SK-N-DZ (cell line): ENCODE data around the gene FAM240B.

Experiments used
- DNase-seq: peaks from one replicate; pipeline ENCODE4 v3.0.0-alpha.2; 2015; ENCODE audit warnings: low spot score

The FAM240B gene

DNA sequence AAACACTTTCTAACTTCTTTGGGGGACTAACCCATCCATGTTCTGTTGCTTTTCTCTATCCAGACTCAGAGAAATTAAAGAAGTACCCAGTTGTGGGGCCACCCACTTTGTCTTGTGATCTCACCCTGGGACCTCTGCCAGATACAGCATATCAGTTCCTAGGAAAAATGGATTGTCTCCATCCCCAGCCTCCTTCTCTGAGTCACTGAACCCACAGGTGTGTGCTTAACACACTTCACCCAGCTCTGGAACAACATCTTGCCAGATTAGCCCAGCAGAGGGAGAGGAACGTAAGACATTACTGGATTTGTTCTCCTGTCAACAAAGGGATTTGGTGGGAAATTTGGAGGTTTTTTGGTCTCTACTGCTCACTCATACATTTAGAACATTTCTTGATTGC lies 19.2 kb downstream of the FAM240B start:
- DNase-seq, result no peak

DNA sequence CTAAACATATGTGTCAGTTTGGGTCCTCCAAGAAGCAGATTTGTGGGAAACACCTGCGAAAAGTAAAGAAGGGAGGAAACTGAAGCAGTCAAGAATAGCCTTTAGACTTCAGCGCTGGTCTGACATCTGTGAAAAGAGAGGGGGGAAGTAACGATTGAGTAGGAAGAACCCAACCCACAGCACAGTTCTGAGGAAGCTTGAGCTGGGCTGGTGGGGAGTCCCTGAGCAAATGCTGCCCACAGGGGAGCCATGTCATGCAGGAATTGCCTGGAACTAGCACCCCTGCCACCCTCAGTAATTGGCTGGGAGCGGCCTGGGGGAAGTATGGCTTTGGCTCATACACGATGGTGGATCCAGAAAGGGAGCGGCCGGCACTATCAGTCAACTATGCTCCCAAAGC lies 20.6 kb downstream of the FAM240B start:
- DNase-seq, result no peak

DNA sequence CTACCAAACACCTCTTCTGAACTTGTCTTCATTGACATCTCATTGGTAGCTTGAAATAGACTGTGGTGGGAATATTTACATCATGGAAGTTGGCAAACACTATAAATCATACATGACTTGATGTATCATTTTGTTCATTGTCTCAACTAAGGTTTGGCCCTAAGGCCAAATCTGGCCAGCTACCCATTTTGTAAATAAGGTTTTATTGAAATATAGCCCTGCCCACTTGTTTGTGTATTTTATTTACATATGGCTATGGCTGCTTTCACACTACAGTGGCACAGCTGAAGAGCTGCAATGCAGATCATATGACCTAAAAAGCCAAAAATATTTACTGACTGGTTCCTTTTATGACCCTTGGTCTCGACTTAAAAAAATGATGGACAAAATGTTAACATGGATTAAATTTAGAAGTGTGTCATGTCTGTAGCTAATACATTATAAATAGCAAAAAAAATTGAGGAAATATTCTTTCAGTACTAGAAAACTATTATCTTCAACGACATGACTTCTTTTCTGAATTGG lies 22.1 kb downstream of the FAM240B start:
- DNase-seq, result no peak

DNA sequence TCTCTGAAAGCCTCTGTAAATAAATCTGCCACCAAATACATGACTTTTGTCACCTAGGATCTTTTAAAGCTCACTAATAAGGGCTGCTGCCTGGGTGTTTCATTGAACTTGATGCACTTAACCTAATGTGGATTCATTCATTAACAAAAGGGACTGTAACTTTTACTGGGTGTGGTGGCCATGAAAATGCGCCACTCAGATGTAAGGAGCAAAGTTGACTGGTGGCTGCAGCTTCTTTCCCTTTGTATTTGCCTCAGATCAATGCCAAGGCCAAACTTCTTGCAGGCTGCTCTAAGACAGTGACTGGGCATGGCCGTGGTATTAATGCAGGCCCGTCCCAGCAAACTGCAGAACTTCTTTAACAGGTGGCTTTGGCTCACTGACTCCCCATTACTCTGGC lies 22.9 kb downstream of the FAM240B start:
- no peak for DNase-seq

DNA sequence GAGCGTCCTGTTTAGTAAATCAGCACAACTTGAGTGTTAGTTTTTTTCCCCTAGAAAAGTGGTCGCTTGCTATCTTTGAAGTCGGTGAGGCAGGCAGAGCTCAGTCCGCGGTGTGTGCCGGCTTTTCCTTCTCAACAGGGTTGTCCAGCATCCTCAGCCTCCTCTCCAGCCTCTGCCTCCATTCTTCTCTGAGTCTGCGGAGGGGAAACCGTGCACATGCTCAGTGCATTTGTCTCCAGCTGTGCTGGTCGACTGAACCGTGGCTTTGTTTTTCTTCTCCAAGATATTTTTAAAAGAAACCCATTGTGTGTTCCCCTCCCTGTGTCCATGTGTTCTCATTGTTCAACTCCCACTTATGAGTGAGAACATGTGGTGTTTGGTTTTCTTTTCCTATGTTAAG lies 25.3 kb downstream of the FAM240B start:
- no peak for DNase-seq

DNA sequence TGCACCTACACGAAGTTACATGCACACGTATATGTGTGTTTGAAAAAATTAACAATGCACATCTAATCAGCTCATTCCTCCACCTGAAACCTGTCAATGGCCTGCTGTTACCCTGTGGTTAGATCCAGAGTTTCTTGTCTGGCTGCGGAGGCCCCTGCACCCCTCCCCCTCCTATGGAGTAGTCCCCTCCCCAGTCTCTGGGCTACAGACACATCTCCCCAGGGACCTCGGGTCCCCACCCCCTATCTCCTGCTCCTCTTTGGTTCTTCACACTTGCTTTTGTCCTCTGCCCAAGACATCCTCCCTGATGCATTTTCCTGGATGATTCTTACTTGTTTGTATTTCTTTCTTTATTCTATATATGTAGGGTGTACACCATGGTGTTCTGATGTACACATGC lies 27.2 kb downstream of the FAM240B start:
- DNase-seq, result no peak

DNA sequence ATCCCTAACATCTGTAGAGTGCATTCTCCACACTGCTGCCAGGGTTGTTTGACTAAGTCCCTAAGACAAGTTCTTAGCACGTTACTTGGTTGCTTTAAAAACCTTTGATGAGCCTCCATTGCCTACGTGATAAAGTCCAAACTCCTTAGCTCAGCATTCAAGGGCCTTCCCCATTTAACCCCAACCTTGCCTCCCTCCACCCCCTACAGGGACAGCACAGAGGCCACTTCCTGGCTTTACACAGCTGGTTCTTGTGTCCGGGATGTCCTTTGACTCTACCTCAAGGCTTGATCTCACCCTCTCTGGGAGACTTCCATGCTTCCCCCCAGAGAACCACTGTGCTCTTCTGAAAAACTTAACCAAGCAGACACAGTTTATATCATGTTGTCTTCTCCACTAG lies 29.4 kb downstream of the FAM240B start:
- no peak for DNase-seq

DNA sequence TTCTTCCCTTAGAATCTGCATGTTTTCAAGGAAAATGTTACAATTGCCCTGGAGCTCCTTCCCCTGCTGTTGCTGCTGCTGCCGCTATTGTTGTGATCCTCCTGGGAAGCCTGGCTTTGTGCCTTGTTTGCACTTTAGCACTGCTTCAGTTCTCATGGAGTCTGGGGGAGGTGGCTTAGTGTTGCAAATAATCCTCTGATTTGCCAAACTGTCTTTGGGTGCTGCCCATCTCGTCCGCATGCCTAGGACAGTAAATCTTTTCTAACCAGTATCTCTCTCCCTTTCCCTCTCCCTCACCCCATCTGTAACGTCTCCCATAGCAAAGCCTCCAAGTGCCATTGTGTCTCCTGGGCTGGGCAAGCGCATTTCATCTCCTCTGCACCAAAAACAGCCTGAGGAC lies 30.3 kb downstream of the FAM240B start:
- no peak for DNase-seq

DNA sequence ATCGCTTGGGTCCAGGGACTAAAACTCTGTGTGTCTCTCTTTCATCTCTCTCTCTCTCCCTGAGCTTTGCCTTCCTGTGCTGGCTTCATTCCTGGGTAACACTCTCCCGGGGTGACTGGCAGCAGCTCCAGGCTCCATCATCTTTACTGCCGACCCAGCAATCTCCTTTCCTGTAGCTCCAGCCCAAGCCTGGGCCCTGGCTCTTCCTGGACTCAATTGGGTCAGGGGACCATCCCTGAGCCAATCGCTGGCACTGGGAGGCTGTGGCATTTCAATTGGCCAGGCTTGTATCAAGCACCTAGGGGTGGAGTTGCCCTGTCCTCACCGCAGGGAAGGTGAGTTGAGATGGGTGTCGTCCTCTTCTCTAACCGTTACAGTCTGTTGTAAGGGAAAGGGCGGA lies 31.9 kb downstream of the FAM240B start:
- DNase-seq, result no peak

DNA sequence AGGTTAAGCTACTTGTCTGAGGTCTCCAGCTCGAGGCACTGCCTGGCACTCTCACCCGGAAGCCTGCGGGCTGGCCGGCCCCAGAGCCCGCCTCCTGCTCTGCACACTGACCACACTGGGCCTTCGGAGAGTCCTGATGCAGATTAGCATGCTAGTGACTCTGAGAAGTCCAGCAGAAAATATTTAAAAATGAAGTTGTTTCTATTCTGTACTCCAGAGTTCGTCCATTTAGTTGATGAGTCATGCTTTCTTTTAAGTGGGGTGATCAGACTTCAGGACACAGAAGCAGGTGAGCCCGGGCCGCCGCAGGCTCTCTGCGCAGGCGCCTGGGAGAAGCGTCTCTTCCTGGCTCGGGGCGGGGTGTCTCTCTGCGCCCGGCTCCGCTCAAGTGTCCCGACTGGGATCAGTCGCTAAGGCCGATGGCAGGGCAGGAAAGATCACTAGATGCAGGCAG lies 32.5 kb downstream of the FAM240B start:
- peak; percentile 67 for DNase-seq

DNA sequence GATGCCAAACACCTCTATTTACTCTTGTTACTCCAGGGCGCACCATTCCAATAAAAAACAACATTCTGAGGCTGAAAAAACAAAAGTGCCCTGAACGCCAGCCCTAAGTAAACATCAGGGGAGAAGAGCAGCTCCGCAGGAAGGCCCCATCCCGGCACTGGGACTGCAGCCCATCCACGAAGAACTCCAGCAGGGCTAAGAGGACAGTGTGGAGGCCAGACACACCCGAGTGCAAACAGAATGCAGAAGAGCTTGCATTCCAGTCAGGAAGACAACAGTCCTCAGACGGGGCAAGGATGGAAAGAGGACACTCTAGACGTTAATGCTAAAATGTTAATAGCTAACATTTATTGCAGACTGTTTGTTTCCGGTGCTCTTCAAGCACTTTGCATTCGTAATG lies 33.0 kb downstream of the FAM240B start:
- DNase-seq, result no peak

DNA sequence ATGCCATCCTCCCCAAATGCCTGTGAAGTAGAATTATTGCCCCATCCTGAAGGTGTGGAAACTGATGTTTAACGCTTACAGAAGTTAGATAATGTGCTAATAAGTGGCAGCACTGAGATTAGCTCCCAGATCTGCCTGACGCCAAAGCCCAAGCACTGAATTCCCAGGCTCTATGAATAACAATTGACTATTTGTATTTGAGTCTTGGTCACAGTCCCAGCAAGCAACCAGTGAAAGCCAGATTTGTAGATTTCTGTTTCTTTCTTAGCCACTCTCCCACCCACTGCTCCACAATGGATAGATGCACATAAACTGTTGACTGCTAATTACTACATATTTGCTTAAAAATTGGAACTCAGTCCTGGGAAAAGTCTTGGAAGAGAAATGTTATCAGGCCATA lies 34.4 kb downstream of the FAM240B start:
- no peak for DNase-seq

DNA sequence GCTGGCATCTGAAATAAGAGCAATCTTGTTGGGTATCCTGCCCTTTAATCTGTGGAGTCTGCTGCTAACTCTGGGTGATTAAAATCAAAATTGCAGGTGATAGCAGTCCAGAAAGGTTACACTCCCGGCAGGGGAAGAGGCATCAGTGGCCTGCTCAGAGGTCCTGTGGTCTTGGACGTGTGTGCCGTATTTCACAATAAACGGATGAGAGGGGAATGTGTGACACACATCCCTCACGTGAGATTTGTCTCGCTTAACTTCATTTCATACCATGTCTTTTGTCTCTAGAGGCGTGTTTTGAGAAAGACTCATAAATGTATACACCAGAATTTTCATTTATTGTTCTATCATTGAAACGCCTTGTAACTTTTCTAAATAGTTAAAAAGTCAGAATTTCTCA lies 36.6 kb downstream of the FAM240B start:
- DNase-seq, result no peak

DNA sequence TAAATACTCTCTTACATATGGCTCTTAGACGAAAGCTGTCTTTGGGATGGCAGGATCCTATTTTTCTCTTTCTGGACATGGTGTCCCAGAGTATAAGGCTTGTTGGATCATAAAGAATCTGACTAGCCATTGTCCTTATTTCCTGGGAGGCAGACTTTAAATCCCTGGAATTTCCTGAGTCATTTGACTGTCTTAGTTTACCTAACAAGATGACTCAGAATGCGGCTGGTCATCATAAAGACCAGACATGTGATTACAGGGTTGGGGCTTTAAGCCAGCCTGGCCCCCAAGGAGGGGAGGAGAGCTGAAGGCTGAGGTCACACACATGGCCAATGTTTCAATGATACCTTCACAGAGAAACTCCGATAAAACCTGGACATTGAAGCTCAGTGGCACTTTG lies 37.2 kb downstream of the FAM240B start:
- DNase-seq, result no peak

DNA sequence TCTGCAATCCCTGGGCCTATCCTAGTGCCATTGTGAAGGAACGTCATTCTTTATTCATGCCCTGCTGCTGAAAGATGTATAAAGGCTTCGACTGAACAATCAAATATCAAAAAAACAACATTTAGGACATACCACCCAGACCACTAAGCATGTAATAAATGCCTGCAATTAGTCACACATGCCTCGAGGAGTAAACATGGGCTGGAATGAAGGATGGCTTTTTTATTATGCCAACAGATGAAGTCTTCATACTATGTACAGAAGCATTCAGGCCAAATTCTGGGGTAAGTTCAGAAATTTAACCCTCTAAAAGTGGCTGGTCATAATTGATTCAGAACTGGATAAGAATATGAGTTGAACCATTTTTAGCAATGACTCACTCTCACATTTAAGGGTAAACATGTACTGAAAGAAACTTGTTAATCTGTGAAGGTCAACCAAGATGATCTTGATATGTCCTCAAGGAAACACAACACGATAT lies 38.1 kb downstream of the FAM240B start:
- DNase-seq, result no peak

DNA sequence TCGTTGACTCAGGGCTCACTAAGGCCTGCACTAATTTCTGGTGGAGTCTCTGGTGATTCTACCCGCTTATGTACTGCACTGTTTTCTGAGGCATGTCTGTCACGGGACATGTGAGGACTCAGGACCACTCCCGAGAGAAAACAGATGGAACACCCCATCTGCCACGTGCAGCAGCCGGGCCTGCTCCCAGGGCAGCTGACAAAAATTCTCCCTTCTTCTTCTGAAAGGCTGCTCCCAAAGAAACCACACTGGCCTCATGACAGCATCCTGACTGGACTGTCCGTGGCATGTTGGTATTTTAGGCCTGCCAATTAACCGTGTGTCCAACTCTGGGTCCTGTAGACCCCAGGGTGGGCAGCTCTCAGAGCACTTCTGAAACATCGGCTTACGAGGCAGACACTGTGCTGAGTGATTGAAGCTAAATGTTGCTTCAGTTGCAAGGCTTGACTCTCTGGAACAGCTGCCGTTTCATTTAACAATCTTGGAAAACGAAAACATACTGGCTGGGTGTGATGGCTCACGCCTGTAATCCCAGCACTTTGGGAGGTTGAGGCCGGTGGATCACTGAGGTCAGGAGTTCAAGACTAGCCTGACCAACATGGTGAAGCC lies 39.0 kb downstream of the FAM240B start:
- no peak for DNase-seq

DNA sequence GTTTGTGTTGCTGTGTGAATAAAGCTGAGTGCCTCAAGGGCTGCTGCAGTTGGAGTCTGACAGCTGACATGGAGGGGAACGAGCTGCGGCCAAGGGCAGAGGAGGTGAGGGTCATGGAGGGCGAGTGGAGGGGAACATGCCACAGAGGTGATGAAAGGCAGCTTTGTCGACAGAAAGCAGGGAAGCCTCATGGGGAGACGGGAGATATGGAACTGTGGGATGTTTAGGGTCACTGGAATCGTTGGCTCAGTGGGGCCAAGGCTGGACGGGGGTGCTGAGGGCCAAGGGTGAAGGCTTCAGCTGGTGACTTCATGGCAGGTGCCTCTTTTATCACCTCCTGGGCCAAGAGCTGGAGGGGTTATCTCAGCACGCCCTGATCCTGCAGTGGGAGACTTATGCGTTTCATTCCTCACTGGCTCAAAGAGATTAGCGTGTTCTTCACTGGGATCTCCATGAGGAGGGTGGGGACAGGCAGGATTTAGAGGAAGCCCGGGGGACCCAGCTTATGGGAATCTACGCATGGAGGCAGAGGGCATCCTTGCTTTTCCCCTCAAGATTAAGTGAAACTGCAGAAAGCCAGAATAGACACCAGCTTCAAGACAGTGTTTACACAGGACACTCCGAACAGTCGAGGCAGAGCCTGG lies 42.2 kb downstream of the FAM240B start:
- no peak for DNase-seq

DNA sequence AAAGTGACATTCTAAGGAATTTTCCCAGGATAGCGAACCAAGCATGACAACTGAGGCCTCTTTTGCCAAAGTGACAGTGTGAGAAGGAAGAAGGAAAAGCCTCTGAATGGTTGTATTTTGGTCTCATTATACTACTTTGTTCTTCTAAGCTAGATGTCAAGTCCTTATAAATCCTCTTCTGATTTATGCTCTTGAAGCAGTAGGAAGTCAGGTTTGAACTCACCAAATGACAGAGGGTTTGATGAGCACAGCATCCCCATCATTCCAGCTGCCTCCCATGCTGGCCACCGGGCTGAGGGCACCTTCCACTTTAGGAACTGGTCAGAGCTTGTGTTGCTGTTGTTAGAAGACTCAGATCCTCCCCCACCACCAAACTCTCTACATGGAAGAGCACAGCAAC lies 44.1 kb downstream of the FAM240B start:
- no peak for DNase-seq

DNA sequence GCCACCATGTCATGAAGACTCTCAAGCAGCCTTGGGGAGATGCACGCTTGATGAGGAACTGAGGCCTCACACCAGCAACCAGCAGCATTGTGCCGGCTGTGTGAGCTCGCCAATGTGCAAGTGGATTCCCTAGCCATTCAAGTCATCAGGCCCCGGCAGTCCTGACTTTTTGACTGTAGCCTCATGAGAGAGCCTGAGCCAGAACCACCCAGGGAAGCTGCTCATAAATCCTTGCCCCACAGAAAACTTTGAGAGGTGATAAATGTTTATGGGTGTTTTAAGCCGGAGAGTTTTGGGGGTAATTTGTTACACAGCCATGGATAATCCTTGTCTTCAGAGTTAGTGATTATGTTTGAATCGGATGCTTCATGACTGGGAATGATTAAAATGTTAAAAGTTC lies 44.7 kb downstream of the FAM240B start:
- no peak for DNase-seq

DNA sequence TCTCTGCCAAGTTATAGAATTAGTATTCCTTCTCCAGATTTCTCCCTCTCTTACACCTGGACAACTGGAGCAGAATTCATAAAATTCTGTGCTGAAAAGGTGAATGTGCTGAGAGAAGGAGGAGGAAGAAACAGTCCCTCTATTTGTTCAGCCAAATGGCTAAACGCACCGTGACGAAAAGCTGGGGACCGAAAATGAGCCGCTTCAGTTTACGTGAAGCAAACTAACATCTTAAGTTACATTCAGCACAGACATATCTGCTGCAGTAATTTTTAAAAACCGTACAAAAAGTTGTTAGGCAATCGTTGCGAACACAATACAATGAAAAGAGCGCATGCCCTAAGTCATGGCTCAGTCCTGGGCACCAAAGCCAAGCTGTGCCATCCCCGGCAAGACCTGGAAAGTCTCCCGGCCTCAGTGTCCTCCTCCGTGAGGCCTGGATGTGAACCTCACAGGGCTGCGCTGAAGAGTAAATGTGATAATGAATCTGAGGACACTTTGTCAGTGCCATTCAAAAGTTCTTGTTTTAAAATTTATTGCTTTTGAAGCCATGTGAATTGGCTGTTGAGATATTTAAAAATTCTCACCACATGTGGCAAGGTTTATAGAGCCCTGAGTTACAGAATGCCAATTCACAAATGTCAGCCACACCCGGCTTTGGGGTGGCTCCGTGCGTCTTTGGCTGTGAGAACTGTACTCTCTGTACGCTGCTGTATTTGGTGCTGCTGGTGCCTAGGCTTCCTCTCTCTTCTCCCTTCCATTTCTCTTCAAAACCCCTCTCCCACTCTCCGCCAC lies 46.3 kb downstream of the FAM240B start:
- DNase-seq, result no peak

DNA sequence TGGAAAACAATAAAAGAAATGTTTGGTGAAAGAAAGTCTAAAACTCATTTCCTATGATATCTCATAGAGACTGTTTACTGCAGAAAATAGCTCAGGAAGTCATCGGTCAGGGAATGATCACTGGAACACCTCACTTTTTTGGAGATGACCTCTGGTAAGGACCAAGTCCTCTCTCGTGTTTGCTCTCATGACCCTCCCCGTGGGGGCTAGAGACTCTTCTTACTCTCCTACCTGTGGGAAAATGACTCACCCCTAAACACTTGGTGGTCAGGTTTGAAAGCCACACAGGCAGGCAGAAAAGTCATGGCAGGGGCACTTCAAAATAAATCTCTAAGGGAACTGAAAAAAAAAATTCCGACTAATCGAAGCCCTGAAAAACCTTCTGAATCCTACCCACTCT lies 48.2 kb downstream of the FAM240B start:
- no peak for DNase-seq

DNA sequence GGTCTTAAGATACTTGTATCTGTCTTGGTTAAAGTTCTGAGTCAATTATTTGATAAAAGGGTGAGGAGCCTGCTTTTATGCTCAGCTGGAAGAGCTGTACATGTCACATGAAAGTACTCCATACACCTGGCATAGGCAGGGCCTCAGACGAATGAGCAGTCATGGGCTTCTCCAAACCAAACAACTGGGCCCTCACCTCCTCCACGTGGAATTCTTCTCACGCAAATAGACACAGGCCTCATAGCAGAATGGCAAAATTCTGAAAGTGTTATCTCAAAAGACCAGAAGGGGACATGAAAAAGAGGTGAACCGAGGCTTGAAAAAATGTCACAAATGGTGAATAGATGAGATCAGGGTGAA lies 48.6 kb downstream of the FAM240B start:
- DNase-seq, result no peak
